Heart left ventricle (tissue), 16 donors: ENCODE data around the gene PCDHGA12. TPM values are rescaled to one million over a fixed set of nuclear protein-coding genes. Genes with fewer than 3 reads are reported as not detected.

ENCODE experiments used
- ATAC-seq, 4 donors: fragments of 200-7000 bp; cut with Tn5 transposase; one replicate each; pipeline ENCODE4 v1.9.1; 2020 to 2022; ENCODE audit warnings: moderate library complexity in 4 of 4, mild to moderate bottlenecking in 3 of 4, moderate number of reproducible peaks in 1 of 4
- DNase-seq, 5 donors: peaks; one replicate each; pipeline ENCODE4 v3.0.0-alpha.2; 2020
- H3K27ac ChIP-seq, 12 donors: fragments of 200-600 bp; sonication (generic) in 4 of 12; one replicate each; pipeline versions ENCODE4 v1.5.0 to v1.8.0; 2016 to 2022; ENCODE audit warnings: mild to moderate bottlenecking in 2 of 12
- H3K27me3 ChIP-seq, 9 donors: fragments of 200-600 bp; sonication (generic) in 2 of 9; one replicate each; pipeline versions ENCODE4 v1.5.1 to v1.8.0; 2016 to 2022; ENCODE audit warnings: mild to moderate bottlenecking in 3 of 9
- H3K36me3 ChIP-seq, 9 donors: fragments of 200-600 bp; sonication (generic) in 2 of 9; one replicate each; pipeline versions ENCODE4 v1.5.0 to v1.8.0; 2018 to 2022; ENCODE audit warnings: mild to moderate bottlenecking in 2 of 9
- H3K4me1 ChIP-seq, 12 donors: fragments of 200-600 bp; sonication (generic) in 4 of 12; one replicate each; pipeline versions ENCODE4 v1.5.0 to v1.8.0; 2016 to 2022; ENCODE audit warnings: mild to moderate bottlenecking in 3 of 12
- H3K4me3 ChIP-seq, 12 donors: fragments of 200-600 bp; sonication (generic) in 4 of 12; one replicate each; pipeline versions ENCODE4 v1.5.0 to v1.8.0; 2017 to 2022; ENCODE audit warnings: mild to moderate bottlenecking in 9 of 12, moderate library complexity in 4 of 12
- H3K9me3 ChIP-seq, 12 donors: fragments of 200-600 bp; sonication (generic) in 4 of 12; one replicate each; pipeline versions ENCODE4 v1.5.0 to v1.8.0; 2016 to 2022; ENCODE audit warnings: mild to moderate bottlenecking in 1 of 12
- CTCF ChIP-seq, 12 donors: fragments of 200-600 bp; sonication (generic) in 4 of 12; IDR thresholded peaks; one replicate each; pipeline versions ENCODE4 v1.5.0 to v1.8.0; 2018 to 2022; ENCODE audit warnings: antibody characterized with exemption in 12 of 12, mild to moderate bottlenecking in 5 of 12
- POLR2A ChIP-seq, 2 donors: fragments of 450-650 bp; IDR thresholded peaks; one replicate each; pipeline ENCODE4 v1.6.1; 2017; ENCODE audit warnings: antibody characterized with exemption in 2 of 2, mild to moderate bottlenecking in 2 of 2, moderate library complexity in 2 of 2
- WGBS, 4 donors: extraction: QIAGEN DNeasy Blood & Tissue Kit in 2 of 4; methylation state at CpG; one replicate each; pipeline versions ENCODE4 v1.1.5 to v1.1.7; 2013 to 2018; 5-methylcytosine and 5-hydroxymethylcytosine counted together
- intact Hi-C, 10 donors: fragments of 100-400 bp; cut with DNase I; formaldehyde crosslinking; loops; one replicate each; pipeline versions ENCODE4 v1.11.1 to v1.14.2; 2022
- polyA plus RNA-seq, 2 donors: library from polyadenylated mRNA; stranded (reverse); fragments of 200-250 nt; gene quantifications; one replicate each; pipeline ENCODE4 v1.2.3, GENCODE V29; 2013
- total RNA-seq, 9 donors: library from RNA; depleted of rRNA in 2 of 9; stranded (reverse); fragments of >200 nt in 2 of 9; fragmentation: NEBNext Ultra II Directional in 3 of 9; extraction: Animal tissue kit (Norgen Biotek cat#: 25700) in 3 of 9; gene quantifications; one replicate each; pipeline versions ENCODE4 v1.1.0 to v1.2.4, GENCODE V29; 2016 to 2023
- donor health status: ischemic (EF 13 %, LVEDD 7.1; RV severe dilation, severe dysfunction).
- donor health status: healthy with polysubstance abuse.
- donor health status: DM: no; HTN: yes; CAD: no.
- donor health status: DM: no; HTN: no; CAD: no.
- donor health status: ischemic (EF 25% LVEDD 6.9; RV normal size, moderate dysfunction).
- donor health status: ischemic (EF 25% LVEDD 5.7; RV mildly dilated, moderate dysfunction).
- donor health status: healthy.
- donor health status: DM: yes; HTN: yes; CAD: no.
- donor health status: ischemic (EF 35%, LVEDD 5.7; RV mildly dilated, moderate dysfunction).
- donor health status: nonischemic (EF 11% LVEDD 7.7; RV severe dilation, severe dysfunction).
- donor health status: DM: yes; HTN: yes; CAD: no.
- donor health status: PGD.
- donor health status: ischemic (EF 29% LVEDD 5.4; RV normal size, mild dysfunction).
- donor health status: nonischemic (EF 23%, LVEDD 6.1; RV moderate dilation, normal function).

PCDHGA12 gene
- total and polyA plus RNA-seq, 11 donors = 3.2 to 15.5 (median 6.5) TPM

DNA sequence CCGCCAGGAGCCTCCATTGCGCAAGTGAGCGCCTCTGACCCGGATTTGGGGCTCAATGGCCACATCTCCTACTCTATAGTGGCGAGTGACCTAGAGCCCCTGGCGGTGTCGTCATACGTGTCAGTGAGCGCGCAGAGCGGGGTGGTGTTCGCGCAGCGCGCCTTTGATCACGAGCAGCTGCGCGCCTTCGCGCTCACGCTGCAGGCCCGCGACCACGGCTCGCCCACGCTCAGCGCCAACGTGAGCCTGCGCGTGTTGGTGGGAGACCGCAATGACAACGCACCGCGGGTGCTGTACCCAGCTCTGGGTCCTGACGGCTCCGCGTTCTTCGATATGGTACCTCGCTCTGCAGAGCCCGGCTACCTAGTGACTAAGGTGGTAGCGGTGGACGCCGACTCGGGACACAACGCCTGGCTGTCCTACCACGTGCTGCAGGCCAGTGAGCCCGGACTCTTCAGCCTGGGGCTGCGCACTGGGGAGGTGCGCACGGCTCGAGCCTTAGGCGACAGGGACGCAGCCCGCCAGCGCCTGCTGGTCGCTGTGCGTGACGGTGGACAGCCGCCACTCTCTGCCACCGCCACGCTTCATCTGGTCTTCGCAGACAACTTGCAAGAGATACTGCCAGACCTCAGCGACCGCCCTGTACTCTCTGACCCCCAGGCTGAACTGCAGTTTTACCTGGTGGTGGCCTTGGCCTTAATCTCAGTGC lies 20.6 kb upstream of the PCDHGA12 start:
- Histone ChIP-seq H3K27me3 (peaks cover 0 to 71% (median 0%) of the 10 kb centered on the region in 9 donors), H3K27ac (no peak overlapping the region), H3K9me3 (peaks cover 0 to 100% (median 62%) of the 10 kb centered on the region in 12 donors), H3K36me3 (peaks cover 0 to 24% (median 0%) of the 10 kb centered on the region in 9 donors), H3K4me1 (peaks cover 0 to 8% (median 0%) of the 10 kb centered on the region in 12 donors), H3K4me3 (no peak overlapping the region)
- TF ChIP-seq POLR2A (IDR thresholded peaks at IDR 0.05) (no peak), CTCF (IDR thresholded peaks at IDR 0.05) (no peak)
- intact Hi-C loops = loop anchor here in 7 of 10 donors (5.0 to 10.0 kb wide), 8 partner anchors 45 to 165 kb away; partner anchors contain the start of genes PCDHGA5 (in 3 of the 7), PCDHB15 (in 1 of the 7), PCDHGA1 (in 1 of the 7) and PCDHGA3 (in 1 of the 7)
- no peak for ATAC-seq
- DNase-seq = no peak
- WGBS, 4 donors = 34 to 60% (median 45%) methylated on average over 12 to 64 of the region's 64 CpGs

- H3K4me3 ChIP-seq = no peak overlapping the region
- peaks cover 0 to 100% (median 53%) of the 10 kb centered on the region in 12 donors for H3K9me3 ChIP-seq
- peaks cover 0 to 8% (median 0%) of the 10 kb centered on the region in 12 donors for H3K4me1 ChIP-seq
- H3K27ac ChIP-seq = no peak overlapping the region
- no peak for TF ChIP-seq POLR2A (IDR thresholded peaks at IDR 0.05)
- TF ChIP-seq CTCF (IDR thresholded peaks at IDR 0.05) = no peak
- H3K36me3 ChIP-seq = peaks cover 0 to 29% (median 0%) of the 10 kb centered on the region in 9 donors
- intact Hi-C loops = loop anchor here in 6 of 10 donors (5.0 to 10.0 kb wide), 5 partner anchors 47 to 146 kb away; partner anchors contain the start of genes PCDHGA5 (in 3 of the 6) and PCDHGA1 (in 1 of the 6)
- peaks cover 0 to 75% (median 0%) of the 10 kb centered on the region in 9 donors for H3K27me3 ChIP-seq
- WGBS, 4 donors = 68 to 79% (median 74%) methylated on average over 3 of the region's 3 CpGs
- ATAC-seq (no peak), DNase-seq (no peak)
These were observed 18.7 kb upstream of the PCDHGA12 start for GRCh38 chr5:141411575-141411974.

GRCh38 chr5:141412854-141413539 lies 17.3 kb upstream of the PCDHGA12 start, which contains the start of gene PCDHGA10:
Gene PCDHGA10, plus strand, starts transcription at chr5:141412987. Its CDS starts 189 bp downstream, at chr5:141413176.
- TF ChIP-seq POLR2A (IDR thresholded peaks at IDR 0.05) (no peak), CTCF (IDR thresholded peaks at IDR 0.05) (peak; percentile 26 to 60 (median 42))
- Histone ChIP-seq H3K27me3 (peaks cover 0 to 78% (median 0%) of the 10 kb centered on the region in 9 donors), H3K9me3 (peaks cover 0 to 100% (median 53%) of the 10 kb centered on the region in 12 donors), H3K27ac (peak within 1 kb of the TSS in 1 of 12 donors; percentile 36), H3K36me3 (peaks cover 0 to 29% (median 0%) of the 10 kb centered on the region in 9 donors), H3K4me3 (peak within 1 kb of the TSS in 10 of 12 donors; percentile 10 to 49 (median 36)), H3K4me1 (peaks cover 0 to 4% (median 0%) of the 10 kb centered on the region in 12 donors)
- WGBS, 4 donors = 27 to 44% (median 39%) methylated on average over 30 to 31 of the region's 31 CpGs
- peak; percentile 24 to 66 (median 64) for ATAC-seq
- peak in 3 of 5 donors; percentile 53 to 61 (median 59) for DNase-seq
- intact Hi-C loops = loop anchor here in 7 of 10 donors (2.0 to 10.0 kb wide), 6 partner anchors 48 to 148 kb away; partner anchors contain the start of genes PCDHGA5 (in 3 of the 7) and PCDHGA1 (in 1 of the 7)
